ENCODE measurements around the gene USHBP1. TPM values are rescaled to one million over a fixed set of nuclear protein-coding genes. Genes with fewer than 3 reads are reported as not detected.
A peak's percentile ranks its signal among the peaks of the same experiment; 100 is the strongest.

USHBP1 gene
- total and polyA plus RNA-seq, 2 of the 13 experiments (the other 11 are each of a cell fraction or from before 2014, with no cell fraction given): 0.15 to 1.5 TPM

GRCh38 chr19:17243211-17243829 is 21.2 kb downstream of the USHBP1 start (continued):
- TF ChIP-seq HNF4G (IDR thresholded peaks at IDR 0.05; ENCODE audit: borderline replicate concordance, low read depth, low read length) (peak; percentile 62; the same call in 1 of the 2 replicates), HNF4G (CRISPR knock-in tag; IDR thresholded peaks at IDR 0.05; ENCODE audit: borderline replicate concordance, low read depth) (peak; percentile 60; the same call in 1 of the 2 replicates), SRY (CRISPR knock-in tag; IDR thresholded peaks at IDR 0.05) (no peak), NR2F1 (CRISPR knock-in tag; IDR thresholded peaks at IDR 0.05) (no peak; a peak in 1 of 4 replicates), THRA (CRISPR knock-in tag; IDR thresholded peaks at IDR 0.05; ENCODE audit: borderline replicate concordance) (no peak), ZNF558 (CRISPR knock-in tag; IDR thresholded peaks at IDR 0.05; ENCODE audit: borderline replicate concordance) (0 out of 2 replicates have a peak, but pooled peaks have one; percentile 26), SATB2 (CRISPR knock-in tag; IDR thresholded peaks at IDR 0.05) (no peak), POLR2G (IDR thresholded peaks at IDR 0.05; ENCODE audit: low read depth, low read length) (peak; percentile 53; the same call in 1 of the 2 replicates), STAT6 (CRISPR knock-in tag; IDR thresholded peaks at IDR 0.05; ENCODE audit: borderline replicate concordance) (no peak), ZFP82 (CRISPR knock-in tag; IDR thresholded peaks at IDR 0.05; ENCODE audit: borderline replicate concordance) (no peak), FUBP1 (CRISPR knock-in tag; IDR thresholded peaks at IDR 0.05; ENCODE audit: borderline replicate concordance) (no peak), ZNF503 (CRISPR knock-in tag; IDR thresholded peaks at IDR 0.05) (no peak), ZNF234 (CRISPR knock-in tag; conservative IDR thresholded peaks at IDR 0.05) (no peak), PREB (CRISPR knock-in tag; IDR thresholded peaks at IDR 0.05) (no peak), ZBTB26 (CRISPR knock-in tag; IDR thresholded peaks at IDR 0.05; ENCODE audit: borderline replicate concordance) (no peak), TSC22D2 (CRISPR knock-in tag; IDR thresholded peaks at IDR 0.05; ENCODE audit: borderline replicate concordance) (no peak), ETV6 (CRISPR knock-in tag; conservative IDR thresholded peaks at IDR 0.05) (no peak), ZNF577 (CRISPR knock-in tag; IDR thresholded peaks at IDR 0.05; ENCODE audit: borderline replicate concordance, low read depth) (no peak)

Measured in HepG2 (cell line).